GM12878 (cell line): ENCODE measurements around the gene CLIC5. TPM values are rescaled to one million over a fixed set of nuclear protein-coding genes. Genes with fewer than 3 reads are reported as not detected.

Experiments used
- ATAC-seq: fragments of 200-7000 bp; cut with Tn5 transposase; 3 replicates; pipeline ENCODE4 v1.9.1; 2020; ENCODE audit warnings: mild to moderate bottlenecking, moderate library complexity
- BruUV-seq: library from RNA; stranded (reverse); fragments of 400-500 nt; replicated peaks from 2 replicates; lab custom pipeline; 2021; lab: Mats Ljungman, UMichigan
- CTCF ChIA-PET: fragments of 300-600 bp; sonication (Branson Sonifier 250); formaldehyde crosslinking; extraction: SDS; loops from one replicate; lab custom pipeline; 2021; ENCODE audit warnings: inconsistent platforms; lab: Yijun Ruan, JAX
- POLR2A ChIA-PET: fragments of 350-600 bp; formaldehyde crosslinking; extraction: SDS; loops from one replicate; lab custom pipeline; 2021; ENCODE audit warnings: inconsistent platforms; lab: Charles Lee
- RAD21 ChIA-PET: fragments of 300-600 bp; sonication (Branson Sonifier 250); formaldehyde crosslinking; loops from one replicate; lab custom pipeline; 2023; ENCODE audit warnings: antibody characterized with exemption; ENCODE audit not compliant: unreplicated experiment; lab: Charles Lee
- SMC1A ChIA-PET: fragments of 300-600 bp; sonication (Branson Sonifier 250); formaldehyde crosslinking; loops from one replicate; lab custom pipeline; 2023; ENCODE audit not compliant: unreplicated experiment, uncharacterized antibody; lab: Charles Lee
- DNase-seq: peaks from one replicate; pipeline ENCODE4 v3.0.0-alpha.2; 2011; ENCODE audit warnings: low read depth, low spot score
- FAIRE-seq: peaks from 3 replicates; lab custom pipeline; 2011; peaks lifted over from hg19 to GRCh38; lab: Jason Lieb, UNC
- H2AFZ ChIP-seq: 2 replicates; pipeline ENCODE4 v1.6.0; 2011; ENCODE audit warnings: low read depth, low read length, control low read depth; ENCODE audit not compliant: control insufficient read depth
- H3K27ac ChIP-seq: 2 replicates; pipeline ENCODE4 v1.5.1; 2011; ENCODE audit warnings: control low read depth; ENCODE audit not compliant: control insufficient read depth, insufficient read depth
- H3K27me3 ChIP-seq, 2 experiments: replicated peaks in 1 of 2; 2 replicates each; pipeline versions ENCODE4 v1.6.0 to v1.6.1; 2011; ENCODE audit warnings: low read length in 1 of 2; ENCODE audit not compliant: control insufficient read depth in 2 of 2, insufficient read depth in 2 of 2
- H3K36me3 ChIP-seq, 2 experiments: 2 replicates each; pipeline ENCODE4 v1.5.1; 2011; ENCODE audit warnings: low read length in 1 of 2; ENCODE audit not compliant: control insufficient read depth in 2 of 2, insufficient read depth in 2 of 2
- H3K4me1 ChIP-seq: 2 replicates; pipeline ENCODE4 v1.6.1; 2011; ENCODE audit warnings: mild to moderate bottlenecking, low read length, moderate library complexity, mixed read lengths; ENCODE audit not compliant: control insufficient read depth, insufficient read depth
- H3K4me2 ChIP-seq: 2 replicates; pipeline ENCODE4 v1.6.0; 2011; ENCODE audit warnings: control low read depth; ENCODE audit not compliant: control insufficient read depth, insufficient read depth
- H3K4me3 ChIP-seq: fragments of 200-600 bp; sonication (generic); 2 replicates; pipeline ENCODE4 v1.5.1; 2016
- H3K79me2 ChIP-seq: 2 replicates; pipeline ENCODE4 v1.6.0; 2011; ENCODE audit warnings: low read length; ENCODE audit not compliant: control insufficient read depth, insufficient read depth
- H3K9ac ChIP-seq: 2 replicates; pipeline ENCODE4 v1.8.0; 2011; ENCODE audit warnings: low read length, control low read depth, mixed read lengths; ENCODE audit not compliant: control insufficient read depth, insufficient read depth
- H3K9me3 ChIP-seq: replicated peaks from 3 replicates; pipeline ENCODE4 v1.5.1; 2011; ENCODE audit warnings: mild to moderate bottlenecking, low read length; ENCODE audit not compliant: control insufficient read depth, insufficient read depth
- H4K20me1 ChIP-seq: 2 replicates; pipeline ENCODE4 v1.6.0; 2011; ENCODE audit not compliant: control insufficient read depth, insufficient read depth
- CBX5 ChIP-seq: sonication (generic); IDR thresholded peaks from 2 replicates; pipeline ENCODE4 v1.6.1; 2016; ENCODE audit warnings: low read depth, moderate library complexity, mild to moderate bottlenecking, inconsistent platforms
- DPF2 ChIP-seq: fragments of 450-650 bp; IDR thresholded peaks from 2 replicates; pipeline ENCODE4 v1.6.1; 2017; ENCODE audit warnings: mild to moderate bottlenecking
- EGR1 ChIP-seq, 2 experiments: IDR thresholded peaks; 1 replicate in 1 of 2; 2 replicates in 1 of 2; pipeline ENCODE4 v1.6.1; 2011 to 2012; ENCODE audit warnings: low read depth in 2 of 2, low read length in 2 of 2, borderline replicate concordance in 1 of 2, mild to moderate bottlenecking in 1 of 2, moderate library complexity in 1 of 2
- HCFC1 ChIP-seq: fragments of 150-350 bp; IDR thresholded peaks from 2 replicates; pipeline ENCODE4 v1.6.1; 2014; ENCODE audit warnings: low read length
- IKZF1 ChIP-seq: fragments of 450-650 bp; conservative IDR thresholded peaks from 2 replicates; pipeline ENCODE4 v1.6.1; 2017; ENCODE audit warnings: antibody characterized with exemption, mild to moderate bottlenecking
- KDM1A ChIP-seq: fragments of 200-600 bp; sonication (generic); IDR thresholded peaks from 2 replicates; pipeline ENCODE4 v1.6.1; 2016; ENCODE audit warnings: borderline replicate concordance
- MYB ChIP-seq: fragments of 150-350 bp; IDR thresholded peaks from 2 replicates; pipeline ENCODE4 v1.6.1; 2014; ENCODE audit warnings: mild to moderate bottlenecking, low read depth, low read length, borderline replicate concordance
- PAX5 ChIP-seq: IDR thresholded peaks from 2 replicates; pipeline ENCODE4 v1.6.1; 2011; ENCODE audit warnings: low read depth, low read length, borderline replicate concordance
- POLR2A ChIP-seq: IDR thresholded peaks from 2 replicates; pipeline ENCODE4 v1.6.1; 2011; ENCODE audit warnings: low read depth, mild to moderate bottlenecking, low read length
- SIX5 ChIP-seq: IDR thresholded peaks from 2 replicates; pipeline ENCODE4 v1.6.1; 2011; ENCODE audit warnings: mild to moderate bottlenecking, low read depth, low read length, moderate library complexity; ENCODE audit not compliant: severe bottlenecking
- SMAD1 ChIP-seq: fragments of 450-650 bp; IDR thresholded peaks from 2 replicates; pipeline ENCODE4 v1.6.1; 2018; ENCODE audit warnings: mild to moderate bottlenecking, low read depth; ENCODE audit not compliant: partially characterized antibody
- SMC3 ChIP-seq: IDR thresholded peaks from 2 replicates; pipeline ENCODE4 v1.6.1; 2011; ENCODE audit warnings: low read length, improper control_type of control experiment, borderline replicate concordance
- SP1 ChIP-seq: IDR thresholded peaks from one replicate; pipeline ENCODE4 v1.6.1; 2011; ENCODE audit warnings: low read depth, low read length
- SREBF1 ChIP-seq: IDR thresholded peaks from 2 replicates; pipeline ENCODE4 v1.6.1; 2012; ENCODE audit warnings: mild to moderate bottlenecking, low read length
- TCF12 ChIP-seq: IDR thresholded peaks from 2 replicates; pipeline ENCODE4 v1.6.1; 2011; ENCODE audit warnings: low read depth, mild to moderate bottlenecking, low read length
- WRNIP1 ChIP-seq: IDR thresholded peaks from 2 replicates; pipeline ENCODE4 v1.6.1; 2011; ENCODE audit warnings: low read depth, low read length, improper control_type of control experiment, borderline replicate concordance
- ZNF217 ChIP-seq: fragments of 450-650 bp; IDR thresholded peaks from 2 replicates; pipeline ENCODE4 v1.6.1; 2017; ENCODE audit warnings: antibody characterized with exemption, mild to moderate bottlenecking
- WGBS: methylation state at CpG from one replicate; pipeline ENCODE4 v1.1.6; 2016; ENCODE audit warnings: low lambda C conversion rate; ENCODE audit not compliant: insufficient replicate concordance, insufficient coverage; ENCODE audit errors: missing lambda C conversion rate; 5-methylcytosine and 5-hydroxymethylcytosine counted together
- in situ Hi-C: fragments of 300-500 bp; cut with MboI; formaldehyde crosslinking; loops from 9 replicates; pipeline ENCODE4 v1.14.3; 2018; ENCODE audit warnings: mixed read lengths
- intact Hi-C: fragments of 100-400 bp; cut with micrococcal nuclease; formaldehyde crosslinking; loops from one replicate; pipeline ENCODE4 v1.14.2; 2022; ENCODE audit not compliant: unreplicated experiment
- polyA plus RNA-seq, 11 experiments: library from polyadenylated mRNA; depleted of rRNA in 4 of 11; unstranded in 6 of 11; stranded (reverse) in 5 of 11; fragments of >200 nt; fragmentation: Nextera tagmentation in 4 of 11; fragmentation: Illumina TruSeq in 1 of 11; extraction: Ambion mirVana in 4 of 11; extraction: Trizol in 1 of 11; gene quantifications; 1 replicate in 1 of 11; 2 replicates in 10 of 11; pipeline versions ENCODE4 v1.2.1 to v1.2.3, GENCODE V29; 2011 to 2016; ENCODE audit warnings: inconsistent platforms in 2 of 11, missing spikeins in 2 of 11, low read depth in 1 of 11
- total RNA-seq, 4 experiments: library from RNA; depleted of rRNA in 3 of 4; stranded (reverse); fragments of >200 nt in 3 of 4; fragmentation: Illumina TruSeq in 1 of 4; extraction: Trizol in 1 of 4; gene quantifications; 2 replicates each; pipeline versions ENCODE4 v1.2.1 to v1.2.3, GENCODE V29; 2013 to 2021
- TF ChIP-seq, protein P1 (sequence below): IDR thresholded peaks from 2 replicates; pipeline ENCODE4 v1.6.1; 2012; ENCODE audit warnings: low read depth, low read length, improper control_type of control experiment
- TF ChIP-seq, protein P2 (sequence below): fragments of 450-650 bp; IDR thresholded peaks from 2 replicates; pipeline ENCODE4 v1.6.1; 2017; ENCODE audit warnings: low read depth, mild to moderate bottlenecking, moderate library complexity
- TF ChIP-seq, protein P3 (sequence below): IDR thresholded peaks from 2 replicates; pipeline ENCODE4 v1.6.1; 2011; ENCODE audit warnings: low read depth, mild to moderate bottlenecking, low read length, moderate library complexity, borderline replicate concordance; ENCODE audit errors: extremely low read depth

Gene CLIC5
- total and polyA plus RNA-seq, 10 of the 15 experiments (the other 5 are each of a cell fraction or from before 2014, with no cell fraction given) = 0.01 to 0.08 (median 0.02) TPM; not detected in 7

DNA sequence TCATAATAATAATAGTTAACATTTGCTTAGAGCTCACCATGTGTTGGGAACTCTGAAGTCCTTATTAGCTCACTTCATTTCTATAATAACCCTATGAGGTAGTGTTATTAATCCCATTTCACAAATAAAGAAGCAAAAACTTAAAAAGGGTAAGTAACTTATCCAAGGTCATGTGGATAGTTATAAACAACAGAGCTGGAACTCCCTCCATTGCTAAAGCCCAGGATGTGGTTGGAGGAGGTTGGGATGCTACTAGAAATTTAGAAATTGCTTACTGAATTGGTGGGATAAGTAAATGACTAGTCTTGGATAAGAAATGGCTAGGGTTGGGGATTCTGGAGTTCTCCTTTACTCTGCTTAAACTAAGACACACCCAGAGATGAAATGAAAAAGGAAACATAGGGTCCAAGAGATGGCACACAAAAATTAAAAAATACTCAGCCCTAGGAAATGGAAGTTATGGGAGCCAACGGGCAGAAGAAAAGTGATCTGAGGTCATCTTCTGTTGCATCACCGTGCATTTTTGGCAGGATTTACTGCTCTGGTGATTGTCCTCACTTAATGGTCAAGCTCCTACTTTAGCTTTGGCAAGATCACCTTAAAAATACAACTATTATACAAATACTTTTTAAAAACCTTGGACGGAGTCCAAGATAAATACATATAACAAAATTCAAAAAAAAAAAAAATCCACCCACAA, 7.7 kb upstream of the CLIC5 start:
- no peak overlapping the region for H3K27ac ChIP-seq
- H4K20me1 ChIP-seq = no peaks in the 10 kb centered on the region
- H3K36me3 ChIP-seq = no peaks in the 10 kb centered on the region
- WGBS = 14% methylated on average over 3 of the region's 3 CpGs
- RAD21 ChIA-PET = no interaction called here
- H3K9me3 ChIP-seq = no peaks in the 10 kb centered on the region
- CTCF ChIA-PET = no interaction called here
- BruUV-seq = no TSS peak
- no peak overlapping the region for H3K9ac ChIP-seq
- no peak overlapping the region for H2AFZ ChIP-seq
- TF ChIP-seq EGR1 (IDR thresholded peaks at IDR 0.05; ENCODE audit: borderline replicate concordance in 1 of 2, low read depth in 2 of 2, low read length in 2 of 2) = no peak
- no peak for TF ChIP-seq SMAD1
- no peak for TF ChIP-seq SMC3
- no peak for TF ChIP-seq ZNF217
- TF ChIP-seq SIX5 = no peak
- TF ChIP-seq PAX5 = no peak
- TF ChIP-seq SREBF1 = no peak
- TF ChIP-seq CBX5 = no peak
- no peak for TF ChIP-seq KDM1A
- no peak for TF ChIP-seq HCFC1
- TF ChIP-seq MYB = no peak
- TF ChIP-seq, protein P1, sequence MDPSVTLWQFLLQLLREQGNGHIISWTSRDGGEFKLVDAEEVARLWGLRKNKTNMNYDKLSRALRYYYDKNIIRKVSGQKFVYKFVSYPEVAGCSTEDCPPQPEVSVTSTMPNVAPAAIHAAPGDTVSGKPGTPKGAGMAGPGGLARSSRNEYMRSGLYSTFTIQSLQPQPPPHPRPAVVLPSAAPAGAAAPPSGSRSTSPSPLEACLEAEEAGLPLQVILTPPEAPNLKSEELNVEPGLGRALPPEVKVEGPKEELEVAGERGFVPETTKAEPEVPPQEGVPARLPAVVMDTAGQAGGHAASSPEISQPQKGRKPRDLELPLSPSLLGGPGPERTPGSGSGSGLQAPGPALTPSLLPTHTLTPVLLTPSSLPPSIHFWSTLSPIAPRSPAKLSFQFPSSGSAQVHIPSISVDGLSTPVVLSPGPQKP = no peak
- no peak for TF ChIP-seq IKZF1
- no peak for TF ChIP-seq WRNIP1
- TF ChIP-seq DPF2 = no peak
- no peak for TF ChIP-seq TCF12
- no peak for TF ChIP-seq POLR2A
- no peak for TF ChIP-seq SP1
- TF ChIP-seq, protein P2, sequence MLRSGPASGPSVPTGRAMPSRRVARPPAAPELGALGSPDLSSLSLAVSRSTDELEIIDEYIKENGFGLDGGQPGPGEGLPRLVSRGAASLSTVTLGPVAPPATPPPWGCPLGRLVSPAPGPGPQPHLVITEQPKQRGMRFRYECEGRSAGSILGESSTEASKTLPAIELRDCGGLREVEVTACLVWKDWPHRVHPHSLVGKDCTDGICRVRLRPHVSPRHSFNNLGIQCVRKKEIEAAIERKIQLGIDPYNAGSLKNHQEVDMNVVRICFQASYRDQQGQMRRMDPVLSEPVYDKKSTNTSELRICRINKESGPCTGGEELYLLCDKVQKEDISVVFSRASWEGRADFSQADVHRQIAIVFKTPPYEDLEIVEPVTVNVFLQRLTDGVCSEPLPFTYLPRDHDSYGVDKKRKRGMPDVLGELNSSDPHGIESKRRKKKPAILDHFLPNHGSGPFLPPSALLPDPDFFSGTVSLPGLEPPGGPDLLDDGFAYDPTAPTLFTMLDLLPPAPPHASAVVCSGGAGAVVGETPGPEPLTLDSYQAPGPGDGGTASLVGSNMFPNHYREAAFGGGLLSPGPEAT = no peak
- TF ChIP-seq, protein P3, sequence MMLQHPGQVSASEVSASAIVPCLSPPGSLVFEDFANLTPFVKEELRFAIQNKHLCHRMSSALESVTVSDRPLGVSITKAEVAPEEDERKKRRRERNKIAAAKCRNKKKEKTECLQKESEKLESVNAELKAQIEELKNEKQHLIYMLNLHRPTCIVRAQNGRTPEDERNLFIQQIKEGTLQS = no peak
- H3K79me2 ChIP-seq = no peaks in the 10 kb centered on the region
- POLR2A ChIA-PET = no interaction called here
- no peaks in the 10 kb centered on the region; a peak in 1 of 4 replicates for H3K27me3 ChIP-seq
- SMC1A ChIA-PET = interaction anchor here (0.9 kb wide), 1 partner anchor 12 kb away, joined by 3 read pairs; no protein-coding TSS in a partner anchor
- in situ Hi-C loops (no loop called here), intact Hi-C loops (no loop called here)
- no peak for ATAC-seq
- no peak overlapping the region for H3K4me2 ChIP-seq
- no peak for DNase-seq
- H3K4me3 ChIP-seq = no peak overlapping the region
- no peak for FAIRE-seq
- no peaks in the 10 kb centered on the region for H3K4me1 ChIP-seq
